HG03135 (cell line): Measurements from ENCODE around the gene RUVBL2.

ENCODE experiments used
- ATAC-seq: cut with Tn5 transposase; IDR thresholded peaks from one replicate; pipeline ENCODE4 v1.9.1; 2021; ENCODE audit warnings: mild to moderate bottlenecking, moderate library complexity; ENCODE audit not compliant: unreplicated experiment

RUVBL2 gene

DNA sequence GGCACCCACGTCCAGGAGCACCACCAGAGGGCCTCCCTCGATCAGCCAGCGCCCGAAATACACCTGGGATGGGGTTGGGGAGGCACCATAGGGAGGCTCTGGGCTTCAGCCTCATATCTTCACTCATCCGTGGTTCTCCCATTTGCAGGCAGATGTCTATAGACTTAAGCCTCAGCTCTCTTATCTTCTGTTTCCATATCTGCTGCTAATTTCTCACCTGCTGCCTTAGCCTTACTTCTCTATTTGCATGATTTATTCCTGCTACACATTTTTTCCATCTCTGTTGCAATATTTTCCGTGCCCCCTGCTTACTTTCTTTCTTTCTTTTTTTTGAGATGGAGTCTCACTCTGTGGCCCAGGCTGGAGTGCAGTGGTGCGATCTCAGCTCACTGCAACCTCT is 6.4 kb upstream of the RUVBL2 start:
- no peak for ATAC-seq

DNA sequence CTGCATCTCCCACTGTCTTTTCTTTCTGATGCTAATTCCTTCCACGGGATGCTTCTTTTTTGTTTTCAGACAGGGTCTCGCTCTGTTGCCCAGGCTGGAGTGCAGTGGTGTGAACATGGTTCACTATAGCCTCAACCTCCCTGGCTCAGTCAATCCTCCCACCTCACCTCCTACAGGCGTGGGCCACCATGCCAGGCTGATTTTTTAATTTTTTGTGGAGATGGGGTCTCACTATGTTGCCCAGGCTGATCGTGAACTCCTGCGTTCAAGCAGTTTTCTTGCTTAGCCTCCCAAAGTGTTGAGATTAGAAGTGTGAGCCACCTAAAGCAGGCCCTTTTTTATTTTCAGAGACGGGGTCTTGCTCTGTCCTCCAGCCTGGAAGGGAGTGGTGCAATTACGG is 5.4 kb upstream of the RUVBL2 start:
- ATAC-seq: no peak

DNA sequence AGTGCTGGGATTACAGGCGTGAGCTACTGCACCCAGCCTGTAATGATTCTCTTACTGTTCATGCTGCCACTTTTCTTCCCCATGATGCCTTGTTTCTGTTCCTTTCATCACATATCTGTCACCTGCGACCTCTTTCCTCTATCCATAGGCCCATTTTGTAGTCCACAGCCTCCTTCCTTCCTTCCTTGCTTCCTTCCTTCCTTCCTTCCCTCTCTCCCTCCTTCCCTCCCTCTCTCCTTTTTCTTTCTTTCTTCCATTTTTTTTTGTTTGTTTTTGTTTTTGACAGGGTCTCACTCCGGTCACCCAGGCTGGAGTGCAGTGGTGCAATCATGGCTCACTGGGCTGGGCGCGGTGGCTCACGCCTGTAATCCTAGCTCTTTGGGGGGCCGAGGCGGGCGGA is 4.8 kb upstream of the RUVBL2 start:
- no peak for ATAC-seq

DNA sequence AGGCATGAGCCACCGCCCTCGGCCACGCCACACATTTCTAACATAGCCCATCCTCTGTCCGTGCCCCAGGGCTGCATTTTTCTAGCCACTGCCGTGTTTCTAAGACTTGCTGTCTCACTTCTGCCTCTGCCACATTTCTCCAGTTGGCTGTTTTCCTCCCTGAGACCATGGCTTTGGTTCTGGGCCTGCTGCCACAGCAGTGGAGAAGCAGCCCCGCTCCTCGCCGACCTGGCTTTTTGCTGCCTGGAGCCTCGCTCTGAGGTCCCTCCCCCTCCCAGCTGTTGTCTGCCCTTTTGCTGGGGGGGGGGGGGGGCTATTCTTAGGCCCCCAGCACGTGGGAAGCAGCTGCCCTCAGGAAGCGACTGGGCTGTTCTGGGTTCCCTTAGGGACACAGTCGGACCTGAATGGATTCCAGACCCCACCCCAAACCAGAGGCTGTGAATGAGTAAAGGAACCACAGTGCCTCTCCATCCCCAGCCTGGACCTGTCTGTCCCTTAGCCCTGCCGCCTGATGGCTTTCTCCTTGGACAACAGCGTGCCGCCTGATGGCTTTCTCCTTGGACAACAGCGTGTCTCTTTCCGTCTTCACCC is 3.9 kb upstream of the RUVBL2 start:
- no peak for ATAC-seq

DNA sequence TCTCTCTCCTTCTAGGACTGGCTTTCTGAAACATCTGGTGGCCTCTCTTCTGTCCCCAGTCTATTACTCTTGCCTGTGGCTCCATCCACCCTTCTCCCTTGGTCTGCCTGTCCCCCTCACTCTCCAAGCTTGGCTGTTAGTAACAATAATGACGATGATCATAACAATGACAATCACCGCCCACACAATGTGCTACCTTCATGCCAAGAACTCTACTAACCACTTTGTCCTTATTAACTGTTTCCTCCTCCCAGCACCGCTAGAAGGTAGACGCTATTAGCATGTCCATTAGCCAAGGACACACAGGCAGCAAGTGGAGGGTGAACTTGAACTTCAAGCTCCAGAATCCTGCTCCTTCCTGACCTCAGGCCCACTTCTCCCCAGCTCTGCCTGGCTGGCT is 3.3 kb upstream of the RUVBL2 start:
- no peak for ATAC-seq

DNA sequence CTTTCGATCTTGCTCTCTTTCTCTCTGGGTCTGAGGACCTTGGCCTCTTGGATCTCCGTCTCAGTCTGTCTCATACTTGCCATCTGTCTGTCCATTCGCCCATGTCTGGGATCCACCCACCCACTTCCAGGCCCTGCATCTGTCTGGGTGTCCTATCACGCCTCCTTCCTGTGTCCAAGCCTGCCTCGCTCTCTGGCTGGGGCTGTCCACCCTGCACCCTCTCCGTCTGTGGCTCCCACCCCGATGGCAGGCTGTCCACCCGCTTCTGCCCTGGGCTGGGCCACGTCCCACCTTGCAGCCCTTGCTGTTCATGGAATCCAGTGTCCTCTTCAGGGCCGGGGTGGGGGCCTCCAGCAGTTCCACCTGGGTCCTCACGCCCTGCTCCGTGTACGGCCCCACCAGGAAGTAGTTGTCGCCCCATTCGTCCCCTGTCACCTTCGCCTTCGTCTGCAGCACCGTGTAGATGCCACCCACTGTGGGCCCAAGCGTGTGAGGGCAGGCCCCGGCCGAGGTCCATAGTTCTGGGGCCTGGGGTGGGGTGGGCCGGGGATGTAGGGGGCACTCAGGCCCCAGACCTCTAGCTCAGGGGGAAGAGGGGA is 2.6 kb upstream of the RUVBL2 start:
- ATAC-seq: no peak

DNA sequence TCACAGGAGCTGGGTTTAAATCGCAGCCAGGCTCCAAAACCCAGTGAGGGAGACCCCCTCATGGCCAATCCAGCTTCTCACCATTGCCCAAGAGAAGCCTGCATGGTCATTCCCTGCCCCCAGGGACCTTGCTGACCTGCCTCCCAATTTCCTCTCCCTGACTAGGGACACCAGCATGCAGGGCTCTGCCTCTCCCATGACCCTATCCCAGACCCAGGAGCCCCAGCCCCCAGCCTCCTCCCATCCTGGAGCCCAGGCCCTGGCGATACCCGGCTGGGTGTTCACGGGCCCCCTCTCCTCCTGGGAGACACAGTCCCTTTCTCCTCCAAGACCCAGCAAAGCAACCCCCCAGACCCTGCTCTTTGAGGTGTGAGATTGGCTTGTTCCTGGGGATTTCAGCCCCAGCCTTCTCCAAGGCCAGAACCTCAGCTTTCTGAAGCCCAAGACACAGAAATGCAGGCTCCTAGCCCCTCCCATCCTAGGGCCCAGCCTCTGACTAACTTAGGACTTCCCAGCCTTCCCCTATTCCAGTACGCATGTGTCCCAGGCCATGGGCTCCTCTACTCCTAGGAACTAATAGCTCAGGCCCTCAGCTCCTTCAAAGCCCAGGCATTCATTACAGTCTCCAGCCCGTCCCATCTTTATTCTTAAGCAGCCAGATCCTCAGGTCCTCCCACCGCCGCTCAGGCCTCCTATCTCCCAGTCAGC is 1.7 kb upstream of the RUVBL2 start:
- ATAC-seq: no peak

DNA sequence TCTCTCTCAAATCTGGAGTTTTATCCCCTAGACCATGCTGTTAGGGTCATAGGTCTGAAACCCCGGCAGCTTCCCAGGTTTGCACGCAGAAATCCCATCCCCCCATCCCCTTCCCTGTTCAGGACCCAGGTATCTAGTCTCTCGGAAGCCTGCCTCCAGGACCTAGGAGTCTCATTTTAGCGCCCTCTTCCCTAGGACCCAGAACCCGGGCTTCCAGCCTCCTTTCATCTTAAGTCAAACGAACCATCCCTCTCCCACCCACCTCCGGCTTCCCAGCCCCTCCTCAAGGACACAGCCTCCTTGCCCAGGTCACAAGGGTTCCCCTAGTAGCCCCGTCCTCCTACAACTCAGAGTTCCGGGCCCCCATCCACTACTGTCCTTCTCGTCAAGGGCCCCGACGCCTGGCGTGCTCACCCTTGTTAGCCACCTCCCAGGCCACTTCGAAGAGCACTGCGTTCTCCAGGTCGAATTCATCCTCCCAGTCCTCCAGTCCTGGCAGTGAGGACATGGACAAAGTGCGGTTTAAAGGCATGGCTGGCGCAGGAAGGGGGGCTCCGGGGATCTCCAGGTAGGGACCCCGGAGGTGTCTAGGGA is 1.0 kb upstream of the RUVBL2 start:
- ATAC-seq: peak; percentile 15

DNA sequence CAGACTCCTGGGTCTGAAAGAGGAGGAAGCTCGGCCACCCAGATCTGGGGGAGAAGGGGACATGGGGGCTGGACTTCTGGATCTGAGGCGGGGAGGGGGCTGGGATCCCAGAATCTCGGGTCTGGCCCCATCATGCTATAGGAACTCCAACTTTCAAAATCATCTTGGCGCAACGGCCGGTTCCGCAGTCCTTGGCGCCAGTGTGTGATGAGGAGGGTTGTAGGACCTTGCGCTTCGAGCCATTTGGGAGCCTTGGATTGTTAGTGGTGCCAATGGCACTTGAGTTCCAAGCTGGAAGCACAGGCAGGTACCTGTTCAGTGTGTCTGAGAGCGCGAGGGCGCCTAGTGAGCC is 324 bp downstream of the RUVBL2 start:
- no peak for ATAC-seq

DNA sequence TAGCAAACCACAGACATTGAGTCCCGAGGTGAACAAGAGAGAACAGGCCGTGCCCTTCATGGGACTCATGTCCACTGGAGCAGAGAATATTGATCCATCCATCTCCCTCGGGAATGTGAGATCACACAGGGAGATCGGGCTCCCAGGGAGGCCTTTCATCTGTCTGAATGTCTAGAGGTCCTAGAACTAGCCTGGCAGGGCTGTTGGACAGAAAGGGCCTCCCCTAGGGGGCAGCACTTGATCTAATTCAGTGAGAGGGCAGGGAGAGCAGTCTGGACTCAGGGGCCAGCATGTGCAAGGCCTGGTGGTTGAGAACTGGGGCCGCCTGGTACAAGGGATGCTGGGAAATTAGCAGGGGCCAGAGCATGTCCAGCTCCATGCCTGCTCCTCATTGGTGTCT is 4.3 kb downstream of the RUVBL2 start:
- no peak for ATAC-seq

DNA sequence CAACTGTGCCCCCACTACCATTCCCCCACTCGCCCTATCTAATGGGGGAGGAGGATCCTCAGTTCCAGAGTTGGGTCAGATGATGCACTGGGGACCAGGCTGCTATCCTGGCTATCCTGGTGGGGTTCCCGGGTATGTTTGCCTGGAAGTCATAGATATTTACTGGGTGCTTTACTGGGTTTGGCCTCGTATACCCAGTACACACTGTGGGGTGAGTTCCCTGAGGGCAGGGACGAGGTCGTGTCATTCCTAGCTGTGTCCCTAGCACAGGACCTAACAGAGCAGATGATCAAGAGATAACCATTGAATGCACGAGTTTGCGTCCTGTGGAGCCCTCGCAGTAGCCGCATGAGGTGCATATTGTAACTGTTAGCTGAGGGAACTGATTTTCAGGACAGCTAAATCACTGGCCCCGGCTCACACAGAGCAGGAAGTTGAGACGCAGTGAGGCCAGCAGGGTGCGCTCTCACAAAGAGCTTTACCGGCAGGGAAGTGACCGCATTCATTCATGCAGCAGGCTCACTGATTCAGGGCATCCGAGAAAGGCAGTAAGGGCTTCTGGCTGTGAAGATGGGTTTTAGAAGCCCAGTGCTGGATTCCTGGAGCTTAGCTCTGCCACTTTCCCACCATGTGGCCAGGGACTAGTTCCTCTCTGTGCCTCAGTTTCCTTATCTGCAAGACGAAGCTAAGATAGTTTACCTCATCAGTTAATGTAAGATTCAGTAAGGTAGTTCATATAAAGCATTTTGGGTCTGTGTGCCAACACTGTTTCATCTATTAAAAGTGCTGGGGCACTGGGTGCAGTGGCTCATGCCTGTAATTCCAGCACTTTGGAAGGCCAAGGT is 6.0 kb downstream of the RUVBL2 start:
- ATAC-seq: no peak

DNA sequence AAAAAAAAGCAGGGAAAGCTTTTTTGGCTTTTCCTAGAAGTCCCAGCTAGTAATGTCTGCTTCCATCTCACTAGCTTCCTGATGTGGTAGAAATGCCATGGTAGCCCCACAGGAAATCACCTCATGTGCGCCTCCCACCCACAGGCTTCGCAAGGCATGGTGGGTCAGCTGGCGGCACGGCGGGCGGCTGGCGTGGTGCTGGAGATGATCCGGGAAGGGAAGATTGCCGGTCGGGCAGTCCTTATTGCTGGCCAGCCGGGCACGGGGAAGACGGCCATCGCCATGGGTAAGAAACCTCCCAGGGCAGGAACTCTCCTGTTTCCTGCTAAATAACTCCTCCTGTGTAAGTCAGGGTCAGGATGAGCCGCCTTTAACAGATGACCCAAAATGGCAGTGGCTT is 10.4 kb downstream of the RUVBL2 start:
- no peak for ATAC-seq

DNA sequence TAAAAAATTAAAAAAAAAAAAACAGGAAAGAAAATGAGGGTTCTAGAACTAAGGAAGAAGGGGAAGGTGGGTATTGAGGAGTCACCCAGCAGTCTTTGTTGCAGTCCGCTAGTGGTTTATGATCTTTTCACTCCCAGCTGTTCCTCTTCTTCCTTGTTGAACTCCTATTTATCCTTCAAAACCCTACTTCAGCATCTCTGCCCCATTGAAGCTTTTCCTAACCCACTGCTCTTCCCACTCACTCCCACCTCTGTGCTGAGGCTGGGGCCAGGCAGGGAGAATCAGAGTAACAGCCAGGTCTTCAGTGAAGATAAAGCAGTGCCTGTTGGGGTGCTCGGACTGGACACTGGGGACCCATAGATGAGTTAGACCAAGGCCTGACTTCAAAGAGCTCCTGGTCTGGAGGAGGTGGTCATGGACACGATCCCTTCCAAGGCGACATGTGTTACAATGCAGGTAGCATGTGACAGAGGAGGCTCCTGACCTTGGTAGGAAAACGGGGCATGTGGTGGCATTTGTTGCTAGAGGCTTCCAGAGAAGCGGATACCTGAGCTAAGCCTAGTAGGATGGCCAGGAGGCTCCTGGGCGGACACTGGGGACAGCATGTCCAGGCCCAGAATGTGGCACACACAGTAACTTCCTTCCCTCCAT is 11.4 kb downstream of the RUVBL2 start:
- ATAC-seq: no peak

DNA sequence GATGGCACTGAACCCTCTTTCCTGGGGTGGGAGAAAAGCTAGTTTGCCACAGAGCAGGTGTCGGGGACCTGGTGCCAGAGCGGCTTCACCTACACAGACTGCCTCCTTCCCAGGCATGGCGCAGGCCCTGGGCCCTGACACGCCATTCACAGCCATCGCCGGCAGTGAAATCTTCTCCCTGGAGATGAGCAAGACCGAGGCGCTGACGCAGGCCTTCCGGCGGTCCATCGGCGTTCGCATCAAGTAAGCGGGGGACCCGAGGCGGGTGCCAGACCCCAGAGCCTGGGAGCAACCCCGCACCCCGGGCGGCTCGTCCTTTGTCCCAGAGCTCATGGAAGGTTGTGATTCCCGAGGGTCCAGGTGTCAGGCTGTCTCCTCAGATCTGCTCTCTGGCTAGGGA is 13.2 kb downstream of the RUVBL2 start:
- ATAC-seq: no peak

DNA sequence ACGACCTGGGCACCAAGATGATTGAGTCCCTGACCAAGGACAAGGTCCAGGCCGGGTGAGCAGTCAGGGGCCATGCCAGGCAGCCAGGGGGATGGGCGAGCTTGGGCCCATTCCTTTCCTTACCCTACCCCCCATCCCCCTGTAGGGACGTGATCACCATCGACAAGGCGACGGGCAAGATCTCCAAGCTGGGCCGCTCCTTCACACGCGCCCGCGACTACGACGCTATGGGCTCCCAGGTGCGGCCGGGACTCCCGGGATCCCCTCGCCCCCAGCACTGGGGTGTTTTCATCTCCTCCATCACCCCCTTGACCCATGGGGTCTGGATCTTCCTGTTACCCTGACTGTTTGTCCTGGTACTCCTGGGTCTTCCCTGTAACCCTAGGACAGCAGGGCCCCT is 16.1 kb downstream of the RUVBL2 start:
- no peak for ATAC-seq

DNA sequence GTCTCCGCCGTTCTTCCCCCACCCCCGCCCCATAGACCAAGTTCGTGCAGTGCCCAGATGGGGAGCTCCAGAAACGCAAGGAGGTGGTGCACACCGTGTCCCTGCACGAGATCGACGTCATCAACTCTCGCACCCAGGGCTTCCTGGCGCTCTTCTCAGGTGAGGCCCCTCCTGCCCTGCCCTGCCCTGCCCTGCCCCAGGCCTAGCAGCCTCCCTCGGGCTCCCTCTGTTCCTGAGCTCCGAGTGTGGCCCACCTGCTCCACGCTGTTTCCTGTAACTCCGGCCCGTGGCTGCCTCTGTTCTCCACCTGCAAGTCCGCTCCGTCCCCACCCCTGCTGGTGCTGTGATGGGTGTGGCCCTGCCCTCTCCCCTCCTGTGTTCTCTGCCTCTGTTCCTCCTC is 16.8 kb downstream of the RUVBL2 start:
- ATAC-seq: no peak

DNA sequence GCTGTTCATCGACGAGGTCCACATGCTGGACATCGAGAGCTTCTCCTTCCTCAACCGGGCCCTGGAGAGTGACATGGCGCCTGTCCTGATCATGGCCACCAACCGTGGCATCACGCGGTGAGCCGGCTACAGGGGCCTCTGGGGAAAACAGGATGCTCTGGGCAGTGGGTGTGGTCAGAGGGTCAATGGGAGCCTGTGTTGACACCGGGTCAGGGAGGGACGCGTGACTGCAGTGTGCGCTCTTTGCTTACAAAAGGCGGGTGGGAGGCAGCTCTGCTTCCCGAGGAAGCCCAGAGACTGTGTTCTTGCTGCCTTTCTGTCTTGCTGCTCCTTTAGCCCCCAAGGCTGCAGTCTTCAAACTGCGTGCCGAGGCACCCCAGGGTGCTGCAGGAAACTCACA is 17.5 kb downstream of the RUVBL2 start:
- no peak for ATAC-seq

DNA sequence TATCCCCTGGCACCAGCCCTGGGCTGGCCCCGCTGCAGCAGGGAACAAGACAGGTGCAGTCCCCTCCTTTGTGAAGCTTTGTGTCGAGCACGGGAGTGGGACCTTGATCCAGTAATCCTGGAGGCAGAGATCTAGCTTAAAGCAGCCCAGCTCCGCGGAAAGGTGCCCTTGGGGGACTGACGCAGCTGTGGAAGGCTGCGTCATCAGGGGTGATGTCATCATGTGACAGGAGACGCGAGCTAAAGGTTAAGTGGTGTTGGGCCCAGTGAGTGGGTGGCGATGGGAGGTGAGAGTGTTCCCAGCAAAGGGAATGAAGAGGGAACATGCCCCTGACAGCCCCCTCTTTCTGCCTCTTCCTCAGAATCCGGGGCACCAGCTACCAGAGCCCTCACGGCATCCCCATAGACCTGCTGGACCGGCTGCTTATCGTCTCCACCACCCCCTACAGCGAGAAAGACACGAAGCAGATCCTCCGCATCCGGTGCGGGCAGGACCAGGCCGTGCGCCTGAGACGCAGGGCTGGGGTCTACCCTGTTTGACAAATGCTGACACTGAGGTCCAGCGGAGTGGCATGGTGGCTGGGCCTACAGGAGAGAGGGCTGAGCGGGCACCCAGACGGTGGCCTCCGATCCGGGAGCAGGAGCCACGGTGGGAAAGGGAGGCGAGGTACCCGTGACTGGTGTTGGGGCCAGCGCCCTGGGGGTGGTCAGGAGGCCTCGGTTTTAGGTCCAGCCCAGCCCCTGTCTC is 20.6 kb downstream of the RUVBL2 start:
- no peak for ATAC-seq

DNA sequence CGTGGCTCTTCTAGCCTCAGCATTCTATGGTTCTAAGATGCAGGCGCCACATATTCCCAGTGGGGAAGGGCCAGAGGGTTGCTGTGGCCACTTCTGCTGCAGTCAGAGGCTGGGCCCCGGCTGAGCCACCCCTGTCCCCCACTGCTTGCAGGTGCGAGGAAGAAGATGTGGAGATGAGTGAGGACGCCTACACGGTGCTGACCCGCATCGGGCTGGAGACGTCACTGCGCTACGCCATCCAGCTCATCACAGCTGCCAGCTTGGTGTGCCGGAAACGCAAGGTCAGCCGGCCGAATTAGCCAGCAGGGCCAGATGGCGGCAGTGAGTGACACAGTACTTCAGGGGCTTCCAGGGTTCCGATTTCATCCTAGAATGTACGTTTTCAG is 21.2 kb downstream of the RUVBL2 start:
- no peak for ATAC-seq
